ENCODE results near the gene RWDD2A. TPM values are rescaled to one million over a fixed set of nuclear protein-coding genes. Genes with fewer than 3 reads are reported as not detected.
"Not testable (repeated sequence)": the region's sequence is repeated elsewhere in the genome, so short reads cannot be mapped to it uniquely, and the experiment has no call there.

RWDD2A gene
- 6.0 TPM for total RNA-seq (ENCODE audit: insufficient read depth, low replicate concordance)

DNA sequence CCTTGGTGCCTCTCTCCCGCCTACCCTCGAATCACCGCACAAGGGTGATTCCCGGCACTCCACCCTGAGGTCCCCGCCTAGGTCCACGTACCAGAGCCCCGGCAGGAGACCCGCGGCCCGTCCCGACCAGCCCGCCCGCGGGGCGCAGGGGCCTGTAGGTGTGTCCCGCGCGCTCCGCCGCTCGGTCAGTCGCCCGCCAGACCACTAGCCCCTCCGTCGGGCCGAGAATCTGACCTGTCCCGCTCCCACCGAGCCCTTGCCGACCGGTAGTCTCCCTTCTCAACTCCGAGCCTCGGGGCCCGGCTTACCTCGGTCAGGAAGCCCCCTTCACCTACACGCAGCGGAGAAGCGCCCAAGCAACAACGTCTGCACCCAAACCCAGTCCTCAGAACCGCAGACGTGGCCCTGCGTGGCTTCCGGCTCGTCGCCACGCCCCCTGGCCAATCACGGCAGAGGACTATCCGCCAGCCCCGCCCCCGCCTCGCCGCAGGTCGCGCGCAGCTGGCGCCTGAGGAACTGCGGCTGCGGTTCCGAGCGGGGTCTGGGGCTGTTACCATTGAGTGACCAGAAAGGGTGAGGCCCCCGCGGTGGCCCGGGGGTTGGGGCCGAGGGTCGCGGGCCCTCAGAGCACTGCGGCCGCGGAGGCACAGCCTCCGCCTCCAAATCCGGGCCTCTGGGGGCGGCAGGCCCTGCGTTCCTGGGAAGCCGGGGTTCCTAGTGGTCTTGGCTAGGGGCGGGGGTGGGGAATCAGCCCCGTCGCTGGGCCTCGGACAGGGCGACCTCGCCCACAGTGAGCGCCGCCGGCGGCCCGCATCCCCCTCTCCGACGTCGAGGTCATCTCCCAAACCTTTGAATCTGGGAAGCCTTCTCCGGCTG is at the start of gene RWDD2A, which contains the start of gene PGM3:
Gene RWDD2A (plus strand): TSS at position 487 of the 876 bp plus-strand sequence. CDS start 1,095 bp downstream, outside the sequence.
Gene PGM3 (minus strand): TSS at position 395 of the 876 bp plus-strand sequence. CDS start 2,253 bp downstream, outside the sequence.
- DNase-seq (ENCODE audit: low spot score) = peak; percentile 93

- DNase-seq (ENCODE audit: low spot score) = no peak
Measured at GRCh38 chr6:83151114-83151513, 42.0 kb upstream of the RWDD2A start.

DNA sequence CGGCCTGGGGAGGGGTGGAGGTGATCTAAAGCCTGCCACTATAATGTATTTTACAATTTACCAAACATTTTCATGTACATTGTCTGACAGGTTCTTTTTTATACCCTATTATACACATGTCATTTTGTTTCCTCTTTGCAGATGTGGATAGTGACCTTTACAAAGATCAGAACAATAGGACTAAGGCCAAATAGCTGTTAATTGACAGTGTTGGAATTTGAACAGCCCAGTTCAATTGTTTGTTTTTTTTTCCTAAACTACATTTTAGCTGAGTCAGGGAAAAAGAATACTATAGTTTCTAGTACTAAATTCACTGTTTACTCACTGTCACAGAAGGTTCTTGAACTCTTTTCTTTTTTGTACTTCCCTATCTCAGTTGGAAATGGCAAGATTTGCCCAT is 40.2 kb upstream of the RWDD2A start:
- no peak for DNase-seq (ENCODE audit: low spot score)

- DNase-seq (ENCODE audit: low spot score) = no peak
Measured at GRCh38 chr6:83153883-83154521, 39.2 kb upstream of the RWDD2A start.

- no peak for DNase-seq (ENCODE audit: low spot score)
Measured at GRCh38 chr6:83155794-83156193, 37.4 kb upstream of the RWDD2A start.

DNA sequence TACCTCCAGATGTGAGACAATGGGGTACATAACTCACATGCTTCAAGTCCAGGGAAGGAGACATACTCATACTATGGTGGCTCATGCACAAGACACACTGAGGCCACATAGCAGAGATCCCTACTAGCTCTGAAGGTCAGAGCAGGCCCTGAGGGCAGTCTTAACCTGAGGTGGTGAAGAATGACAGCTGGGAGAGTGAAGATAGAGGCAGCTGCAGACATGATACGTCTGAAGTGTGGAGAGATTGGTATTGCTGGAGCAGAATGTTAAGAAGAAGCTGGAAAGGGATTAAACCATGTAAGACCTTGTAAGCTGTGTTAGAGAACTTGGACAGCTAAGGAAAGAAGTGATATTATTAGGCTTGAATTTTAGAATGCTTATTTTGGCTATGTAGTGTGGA is 33.0 kb upstream of the RWDD2A start:
- DNase-seq (ENCODE audit: low spot score) = no peak

- DNase-seq (ENCODE audit: low spot score) = no peak
Measured at GRCh38 chr6:83167726-83168278, 25.4 kb upstream of the RWDD2A start.

GRCh38 chr6:83168556-83168955 is 24.6 kb upstream of the RWDD2A start:
- no peak for DNase-seq (ENCODE audit: low spot score)

DNA sequence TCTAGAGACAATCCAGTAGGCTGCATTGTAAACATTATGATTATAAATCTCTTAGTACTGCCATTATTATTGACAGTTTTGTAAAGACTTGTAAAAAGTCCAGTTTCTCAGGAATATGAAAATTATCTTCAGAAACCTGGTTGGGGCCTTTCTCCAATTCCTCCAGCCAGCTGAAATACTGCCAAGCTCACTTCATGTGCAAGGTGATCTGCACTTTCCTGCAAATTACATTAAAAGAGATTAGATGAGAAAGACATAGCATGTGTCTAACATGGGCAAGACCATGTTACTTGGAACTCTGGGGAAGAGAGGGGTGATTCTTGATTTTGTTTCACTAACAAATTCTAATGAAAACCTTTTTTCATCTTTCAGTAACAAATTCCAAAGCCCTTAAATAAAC is 24.1 kb upstream of the RWDD2A start:
- no peak for DNase-seq (ENCODE audit: low spot score)

GRCh38 chr6:83169511-83169910 is 23.6 kb upstream of the RWDD2A start:
- DNase-seq (ENCODE audit: low spot score) = peak; percentile 80

- DNase-seq (ENCODE audit: low spot score) = peak; percentile 79
Measured at GRCh38 chr6:83176246-83176645, 16.9 kb upstream of the RWDD2A start.

DNA sequence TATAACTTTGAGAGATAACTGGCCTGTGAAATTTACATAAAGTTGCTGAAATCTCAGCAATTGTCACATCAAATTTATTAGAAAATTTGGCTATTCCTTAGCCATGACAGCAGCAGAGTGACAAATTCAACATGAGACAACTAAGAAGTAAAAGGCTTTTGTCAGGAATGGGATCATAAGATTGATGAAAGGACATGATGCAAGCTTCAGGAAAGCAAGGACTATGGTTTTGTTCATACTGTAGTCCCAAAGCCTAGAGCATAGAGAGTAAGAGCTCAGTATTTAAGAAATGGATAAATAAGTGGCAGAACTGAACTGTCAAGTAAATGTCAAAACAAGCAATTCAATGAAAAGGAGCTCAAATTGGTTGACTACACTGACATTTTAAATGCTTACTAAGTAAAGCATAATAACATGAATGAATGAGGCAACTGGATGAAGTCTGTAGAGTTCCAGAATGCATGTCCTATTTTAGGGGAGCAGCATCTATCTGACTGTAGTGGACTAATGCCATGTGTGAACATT is 12.7 kb upstream of the RWDD2A start:
- no peak for DNase-seq (ENCODE audit: low spot score)

DNA sequence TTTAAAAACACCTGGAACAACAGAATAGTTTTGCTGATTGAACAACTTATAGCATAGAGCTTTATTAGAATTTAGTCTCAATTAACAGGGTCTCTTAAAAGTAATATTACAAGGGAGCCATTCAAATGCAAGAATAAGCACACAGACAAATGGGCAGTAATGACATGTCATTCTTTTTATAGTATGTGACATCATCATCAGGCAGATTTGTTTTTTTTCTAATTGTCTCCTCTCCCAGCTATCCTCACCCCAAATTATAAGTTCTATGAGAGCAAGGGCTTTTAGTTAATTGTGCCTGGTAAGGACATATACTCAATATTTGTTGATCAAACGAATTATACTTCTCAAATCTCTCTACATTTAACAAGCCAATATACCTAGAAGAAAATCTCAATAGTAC is 11.0 kb upstream of the RWDD2A start:
- DNase-seq (ENCODE audit: low spot score) = no peak

DNA sequence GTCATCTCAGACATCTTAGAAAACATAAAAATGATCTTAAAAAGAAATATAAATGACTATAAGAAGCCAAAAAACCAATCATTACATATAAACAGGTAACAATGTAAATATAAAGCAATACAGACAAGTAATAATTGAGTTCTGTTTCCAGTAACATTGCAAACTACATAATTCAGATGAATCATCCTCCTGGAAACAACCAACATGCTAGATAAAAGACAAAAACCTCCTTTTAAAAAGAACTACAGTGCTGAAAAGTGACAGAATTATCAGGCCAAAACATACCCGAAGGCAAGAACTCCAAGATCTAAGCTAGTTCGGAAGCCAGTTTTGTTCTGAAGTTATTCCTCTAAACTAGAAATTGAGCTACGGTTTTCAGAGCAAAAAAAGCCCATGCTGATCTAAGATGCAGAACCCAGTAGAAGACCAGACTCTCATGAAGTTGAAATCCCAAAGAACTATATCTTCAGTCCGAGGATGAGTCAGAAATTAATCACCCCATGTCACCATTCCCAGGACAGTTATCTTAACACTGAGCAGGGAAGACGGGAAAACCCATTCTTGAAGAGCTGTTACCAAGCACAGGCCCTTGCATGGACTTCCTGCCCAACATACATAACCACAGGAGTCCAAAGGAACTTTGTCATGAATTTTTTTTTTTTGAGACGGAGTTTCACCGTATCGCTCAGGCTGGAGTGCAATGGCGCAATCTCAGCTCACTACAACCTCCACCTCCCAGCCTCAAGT is 9.9 kb upstream of the RWDD2A start:
- DNase-seq (ENCODE audit: low spot score) = peak; percentile 88

DNA sequence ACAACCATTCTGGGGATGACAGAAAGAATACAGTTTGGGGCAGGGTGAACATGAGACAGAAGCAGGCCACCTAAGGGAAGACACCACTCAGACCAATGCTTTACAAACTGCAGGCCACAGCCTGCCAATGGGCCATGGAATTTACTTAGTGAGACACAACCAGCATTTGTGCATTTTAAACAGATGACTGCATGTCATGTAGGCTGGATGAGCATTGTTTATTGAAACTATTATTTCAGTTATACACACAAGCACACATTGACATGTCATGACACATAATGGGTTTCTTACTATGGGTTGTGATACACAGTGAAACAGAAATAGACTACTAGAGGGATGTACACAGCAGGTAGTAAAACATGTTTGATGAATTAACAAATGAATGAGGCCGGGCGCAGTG is 8.1 kb upstream of the RWDD2A start:
- DNase-seq (ENCODE audit: low spot score) = no peak

- DNase-seq (ENCODE audit: low spot score) = no peak
Measured at GRCh38 chr6:83188501-83188900, 4.7 kb upstream of the RWDD2A start.

- DNase-seq (ENCODE audit: low spot score) = peak; percentile 34
Measured at GRCh38 chr6:83190626-83191025, 2.5 kb upstream of the RWDD2A start.

- DNase-seq (ENCODE audit: low spot score) = not testable (repeated sequence)
Measured at GRCh38 chr6:83191974-83192373, 1.2 kb upstream of the RWDD2A start.

DNA sequence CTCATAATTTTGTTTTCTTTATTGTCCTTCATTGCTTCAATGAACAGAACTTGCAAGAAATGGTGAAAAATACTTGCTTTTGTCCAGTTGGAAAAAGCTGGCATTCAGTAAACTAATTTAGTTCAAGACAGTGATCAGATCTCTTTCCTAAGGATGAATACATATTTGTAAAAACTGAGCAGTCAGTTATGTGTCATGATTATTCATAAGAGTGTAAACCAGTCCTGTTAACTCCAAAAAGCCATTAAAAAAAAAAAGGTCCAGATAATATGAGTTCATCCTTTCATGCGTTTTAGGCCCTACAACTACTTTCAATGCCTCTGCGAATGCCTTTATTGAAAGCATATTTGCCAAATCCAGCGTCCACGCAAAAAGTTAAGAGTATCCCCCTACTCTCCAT is 701 bp upstream of the RWDD2A start:
- peak; percentile 31 for DNase-seq (ENCODE audit: low spot score)

- peak; percentile 26 for DNase-seq (ENCODE audit: low spot score)
Measured at GRCh38 chr6:83193747-83194566, 800 bp downstream of the RWDD2A start.
